GM19467 (cell line): Measurements from ENCODE around the gene CASP6.

Source experiments
- ATAC-seq: cut with Tn5 transposase; IDR thresholded peaks from one replicate; pipeline ENCODE4 v1.9.1; 2021; ENCODE audit warnings: mild to moderate bottlenecking, moderate library complexity; ENCODE audit not compliant: unreplicated experiment

CASP6 gene

GRCh38 chr4:109702950-109703663 lies at the start of gene CASP6:
Gene CASP6, minus strand, starts transcription at chr4:109703445. Its CDS starts 50 bp downstream, at chr4:109703395.
- peak; percentile 66 for ATAC-seq

DNA sequence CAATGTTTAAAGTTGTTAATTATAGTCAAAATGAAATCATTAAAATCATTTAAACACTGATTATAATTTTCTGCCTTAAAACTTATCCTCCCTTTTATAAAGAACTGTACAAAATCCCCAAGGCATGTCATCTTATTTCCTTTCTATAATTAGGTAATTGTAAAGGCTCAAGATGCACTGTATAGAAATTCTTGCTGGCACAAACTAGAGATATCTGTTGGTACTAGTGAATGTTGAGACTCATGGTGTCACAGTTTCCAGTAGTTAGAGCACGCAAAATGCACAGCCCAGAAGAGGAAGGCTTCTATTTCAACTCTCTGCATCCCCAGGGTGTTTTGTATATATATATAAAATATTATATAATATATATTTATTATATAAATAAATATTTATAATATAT lies 49.3 kb upstream of the CASP6 start:
- no peak for ATAC-seq

DNA sequence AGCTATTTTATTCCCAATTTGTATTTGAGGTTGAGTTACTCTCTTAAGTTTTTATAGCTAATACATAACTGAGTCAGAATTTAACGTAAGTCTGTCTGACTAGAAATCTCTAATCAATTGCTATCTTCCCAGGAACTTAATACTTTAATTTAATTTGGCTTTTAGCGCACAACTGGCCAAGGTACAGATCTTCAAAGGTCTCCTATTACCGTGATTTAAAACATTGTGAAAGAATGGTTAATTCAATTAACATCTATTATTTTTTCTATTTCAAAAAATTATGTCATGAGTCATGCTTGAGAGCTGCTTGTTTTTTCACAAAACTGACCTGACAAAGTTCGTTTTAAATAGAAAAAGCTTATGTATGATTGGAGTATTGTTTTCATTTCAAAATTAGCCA lies 48.6 kb upstream of the CASP6 start:
- no peak for ATAC-seq

DNA sequence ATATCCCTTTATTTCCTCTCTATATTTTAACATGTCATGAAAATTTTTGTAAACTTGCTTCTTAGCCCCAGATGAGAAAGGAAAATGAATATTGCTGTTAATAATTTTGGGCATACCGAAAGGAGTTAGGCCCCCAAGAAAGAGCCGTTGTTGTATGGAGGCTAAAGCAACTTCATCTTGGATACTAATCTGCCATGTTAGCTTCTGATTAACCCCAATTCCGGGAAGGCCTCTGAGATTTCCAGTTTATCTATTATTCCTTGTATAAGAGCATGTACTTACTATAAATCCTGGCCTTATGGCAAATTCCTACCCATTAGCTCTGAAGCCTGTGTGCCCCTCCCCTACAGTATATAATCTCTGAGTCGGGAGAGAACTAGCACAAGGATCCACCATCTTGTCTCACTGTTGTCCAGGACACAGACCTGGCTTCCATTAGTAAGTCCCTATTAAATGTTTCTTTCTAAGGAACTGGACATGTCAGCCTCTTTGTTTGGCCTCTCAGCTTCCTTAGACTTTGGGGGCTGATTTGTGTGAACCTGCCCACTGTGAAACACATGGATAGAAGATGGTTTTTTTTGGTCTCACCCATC lies 47.5 kb upstream of the CASP6 start:
- ATAC-seq, result no peak

DNA sequence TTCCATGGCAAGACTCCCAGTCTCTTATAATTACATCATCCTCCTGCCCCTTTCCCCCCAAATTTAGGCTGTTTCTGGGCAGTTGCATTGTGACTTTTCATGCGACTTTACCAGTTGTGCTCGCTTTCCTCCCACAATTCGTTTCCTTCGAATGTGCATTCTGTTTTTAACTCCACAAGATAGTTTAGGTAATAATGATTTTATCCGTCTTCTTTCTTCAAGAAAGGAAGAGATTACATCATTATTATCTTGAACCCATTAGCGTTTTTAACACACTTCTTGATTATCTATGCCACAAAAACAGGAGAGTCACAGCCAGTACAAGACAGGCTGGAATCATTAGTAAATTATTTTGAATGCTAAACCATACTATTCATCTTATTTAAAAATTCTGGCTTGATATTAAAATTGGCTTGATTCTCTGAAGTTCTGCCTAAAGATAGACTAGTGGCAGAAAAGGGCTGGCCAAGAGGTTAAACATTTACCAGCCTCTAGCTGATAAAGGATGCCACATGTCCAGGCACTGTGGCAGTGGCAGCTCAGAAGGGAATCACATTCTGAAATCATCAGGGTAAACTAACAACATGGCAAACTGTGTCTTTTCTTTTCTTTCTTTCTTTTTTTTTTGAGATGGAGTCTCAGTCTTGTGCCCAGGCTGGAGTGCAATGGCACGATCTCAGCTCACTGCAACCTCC lies 46.3 kb upstream of the CASP6 start:
- no peak for ATAC-seq

GRCh38 chr4:109748114-109748513 lies 44.9 kb upstream of the CASP6 start:
- no peak for ATAC-seq

GRCh38 chr4:109746728-109747127 lies 43.5 kb upstream of the CASP6 start:
- ATAC-seq, result no peak

GRCh38 chr4:109745830-109746229 lies 42.6 kb upstream of the CASP6 start:
- ATAC-seq, result no peak

- no peak for ATAC-seq
These were observed 36.3 kb upstream of the CASP6 start for GRCh38 chr4:109739547-109739946.

DNA sequence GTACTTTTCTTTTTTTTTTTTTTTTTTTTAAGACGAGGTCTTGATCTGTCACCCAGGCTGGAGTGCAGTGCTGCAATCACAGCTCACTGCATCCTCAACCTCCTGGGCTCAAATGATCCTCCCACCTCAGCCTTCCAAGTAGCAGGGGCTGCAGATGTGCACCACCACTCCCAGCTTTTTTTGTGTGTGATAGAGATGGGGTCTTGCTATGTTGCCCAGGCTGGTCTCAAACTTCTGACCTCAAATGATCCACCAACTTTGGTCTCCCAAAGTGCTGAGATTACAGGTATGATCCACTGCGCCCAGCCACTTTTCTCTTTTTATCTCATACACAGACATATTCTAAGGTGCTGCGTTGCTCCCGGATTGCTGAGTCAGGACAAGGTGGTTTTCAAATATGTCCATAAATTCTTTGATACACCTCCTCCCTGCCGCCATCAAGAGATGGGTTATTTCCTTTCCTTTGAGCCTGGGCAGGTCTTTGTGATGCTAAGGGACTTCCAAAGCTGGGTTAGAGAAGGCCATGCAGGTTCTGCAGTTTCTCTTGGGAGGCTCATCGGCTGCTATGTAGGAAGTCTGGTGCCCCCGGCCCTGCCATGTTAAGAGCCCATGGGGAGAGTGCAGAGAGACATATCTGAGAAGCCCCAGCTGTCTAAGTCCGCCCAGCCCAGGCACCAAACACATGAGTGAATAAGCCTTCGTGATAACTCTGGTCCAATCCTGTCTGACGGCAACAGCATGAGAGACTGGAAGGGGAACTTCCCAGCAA lies 35.0 kb upstream of the CASP6 start:
- no peak for ATAC-seq

DNA sequence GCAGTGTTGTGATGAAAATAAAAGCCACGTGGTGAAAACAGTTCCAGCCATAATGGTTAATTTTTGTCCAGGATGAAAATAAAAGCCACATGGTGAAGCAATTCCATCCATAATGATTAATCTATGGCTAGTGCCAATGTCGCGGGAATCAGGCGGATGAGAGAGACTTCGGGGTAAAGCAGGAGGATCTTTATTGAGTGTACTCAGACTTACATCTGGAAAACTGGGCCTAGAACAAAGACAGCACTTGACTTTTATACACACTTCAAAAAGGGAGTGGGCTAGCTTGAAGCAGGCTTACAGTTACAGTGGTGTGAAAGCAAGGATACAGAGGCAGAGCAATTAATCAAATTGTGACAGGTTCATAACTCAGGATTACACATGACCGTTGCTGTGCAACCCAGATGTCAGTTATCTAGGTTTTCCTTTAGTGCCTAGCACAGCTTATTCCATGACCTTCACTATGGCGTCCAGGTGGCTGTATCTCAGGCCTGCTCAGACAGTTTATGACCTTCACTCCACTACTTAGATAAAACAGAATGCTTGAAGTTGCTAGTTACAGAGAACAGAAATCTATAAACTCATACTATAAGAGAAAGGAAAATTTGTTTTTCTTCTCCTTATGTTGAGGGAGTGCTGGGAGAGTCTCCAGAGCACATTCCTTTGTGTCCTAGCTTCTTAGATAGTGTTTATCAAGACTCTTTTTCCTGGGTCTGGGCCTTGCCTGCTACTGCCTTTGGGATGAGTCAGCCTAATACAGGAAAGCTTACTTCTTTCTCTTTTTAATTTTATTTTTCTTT lies 32.5 kb upstream of the CASP6 start:
- ATAC-seq, result no peak

- no peak for ATAC-seq
These were observed 30.5 kb upstream of the CASP6 start for GRCh38 chr4:109733728-109734127.

DNA sequence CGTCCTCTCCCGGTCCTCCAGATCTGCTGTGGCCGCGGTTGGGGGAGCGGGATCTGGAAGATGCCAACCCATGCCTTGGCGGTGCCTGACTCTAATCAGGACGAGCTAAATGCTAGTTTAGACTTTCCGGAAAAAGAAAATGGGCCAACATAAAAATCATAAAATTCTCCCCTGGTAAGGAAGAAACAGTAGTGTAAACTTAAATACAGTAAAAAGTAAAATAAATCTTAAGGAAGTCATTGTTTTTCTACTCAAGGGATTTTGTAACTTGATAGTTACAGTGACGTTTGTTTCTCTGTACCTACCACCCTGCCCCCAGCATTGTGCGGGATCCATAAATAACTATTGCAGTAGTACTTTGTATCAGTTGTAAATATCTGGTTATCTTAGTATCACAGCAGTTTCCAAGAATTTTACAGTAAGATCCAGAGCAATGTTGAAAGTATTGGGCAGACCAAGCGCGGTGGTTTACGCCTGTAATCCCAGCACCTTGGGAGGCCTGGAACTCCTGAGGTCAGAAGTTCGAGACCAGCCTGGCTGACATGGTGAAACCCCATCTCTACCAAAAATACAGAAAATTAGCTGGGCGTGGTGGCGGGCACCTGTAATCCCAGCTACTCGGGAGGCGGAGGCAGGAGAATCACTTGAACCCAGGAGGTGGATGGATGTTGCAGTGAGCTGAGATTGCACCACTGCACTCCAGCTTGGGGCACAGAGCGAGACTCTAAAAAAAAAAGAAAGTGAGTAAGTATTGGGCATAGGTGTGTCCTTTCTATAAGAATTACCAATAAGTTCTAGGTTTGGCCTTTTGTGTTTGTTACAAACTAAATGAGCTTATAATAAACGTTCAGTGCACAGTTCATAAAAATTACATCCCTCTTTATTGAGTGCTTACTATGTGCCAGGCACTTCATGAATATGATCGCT lies 27.6 kb upstream of the CASP6 start:
- ATAC-seq, result no peak

- peak; percentile 77 for ATAC-seq
These were observed 26.7 kb upstream of the CASP6 start, which contains the start of gene PLA2G12A for GRCh38 chr4:109729718-109730618. Gene PLA2G12A, minus strand, starts transcription at chr4:109730070. Its CDS starts 261 bp downstream, at chr4:109729809.

DNA sequence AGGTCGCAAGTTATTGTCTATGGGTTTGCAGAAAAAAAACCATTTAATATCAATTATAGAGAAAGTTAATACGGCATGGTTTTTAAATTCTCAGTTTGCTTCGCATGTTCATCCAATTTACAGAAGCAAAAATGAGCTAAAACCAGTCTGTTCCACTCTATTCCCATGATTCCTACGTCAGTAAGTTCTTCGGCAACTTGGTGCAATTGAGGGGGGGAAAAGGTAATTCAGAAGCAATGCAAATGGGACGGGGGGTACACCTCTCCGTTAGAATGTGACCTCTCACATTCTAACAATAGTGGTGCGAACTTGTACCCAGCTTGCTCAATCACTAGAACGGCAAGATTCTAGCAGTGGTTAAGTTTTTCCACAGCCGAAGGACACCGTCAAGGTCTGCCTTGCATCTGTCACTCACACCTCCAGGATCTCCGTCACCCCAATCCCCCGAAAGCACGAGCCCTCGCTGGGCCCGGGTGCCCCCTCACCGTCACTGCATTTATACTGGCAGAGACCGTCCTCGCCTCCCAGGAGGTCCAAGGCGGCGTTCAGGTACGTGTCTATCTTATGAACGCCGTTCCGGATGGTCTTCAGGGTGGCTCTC lies 26.0 kb upstream of the CASP6 start:
- ATAC-seq, result no peak

- ATAC-seq, result no peak
These were observed 25.1 kb upstream of the CASP6 start for GRCh38 chr4:109728385-109728784.

GRCh38 chr4:109723110-109723509 lies 19.9 kb upstream of the CASP6 start:
- no peak for ATAC-seq

DNA sequence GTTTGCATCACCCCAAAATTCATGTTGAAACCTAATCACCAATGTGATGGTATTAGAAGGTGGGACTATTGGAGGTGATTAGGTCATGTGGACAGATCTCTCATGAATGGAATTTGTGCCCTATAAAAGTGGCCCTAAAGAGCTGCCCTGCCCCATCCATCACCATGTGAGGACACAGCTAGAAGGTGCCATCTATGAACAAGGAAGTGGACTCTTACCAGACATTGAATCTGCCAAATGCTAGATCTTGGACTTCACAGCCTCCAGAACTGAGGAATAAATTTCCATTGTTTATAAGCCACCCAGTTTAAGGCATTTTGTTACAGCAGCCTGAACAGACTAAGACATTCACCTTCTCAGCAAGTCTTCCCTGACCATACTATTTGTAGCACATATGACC lies 19.1 kb upstream of the CASP6 start:
- no peak for ATAC-seq
